Testis (tissue), 2 donors: ENCODE measurements around the gene CPNE4.

Experiments used
- POLR2A ChIP-seq: fragments of 450-650 bp; IDR thresholded peaks from one replicate; pipeline ENCODE4 v1.6.1; 2017; ENCODE audit warnings: antibody characterized with exemption, mild to moderate bottlenecking, moderate library complexity
- TF ChIP-seq, protein P1 (sequence below), 3 experiments: fragments of 450-650 bp in 2 of 3; fragments of 200-600 bp in 1 of 3; sonication (generic) in 1 of 3; IDR thresholded peaks; one replicate each; pipeline ENCODE4 v1.5.1; 2016 to 2019; ENCODE audit warnings: antibody characterized with exemption in 3 of 3, mild to moderate bottlenecking in 2 of 3, moderate library complexity in 1 of 3

DNA sequence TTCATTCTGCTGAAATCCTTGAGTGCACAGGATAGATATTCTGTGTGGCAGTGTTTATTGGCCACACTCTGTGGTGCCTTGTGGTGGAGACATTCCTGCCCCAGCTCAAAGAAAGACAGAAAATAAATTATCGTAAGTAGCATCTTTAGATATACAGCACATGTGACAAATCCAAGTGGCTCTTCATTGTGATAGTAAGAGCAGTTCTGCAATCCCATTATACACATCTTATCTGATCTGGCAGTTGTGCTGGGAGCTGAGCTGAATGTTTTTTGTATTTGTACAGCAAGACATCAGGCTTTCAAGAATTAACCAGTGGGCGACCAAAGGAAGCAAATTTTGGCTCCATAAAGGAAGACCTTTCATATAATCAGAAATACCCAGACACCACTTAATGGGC lies 296.7 kb downstream of the CPNE4 start:
- TF ChIP-seq, protein P1, sequence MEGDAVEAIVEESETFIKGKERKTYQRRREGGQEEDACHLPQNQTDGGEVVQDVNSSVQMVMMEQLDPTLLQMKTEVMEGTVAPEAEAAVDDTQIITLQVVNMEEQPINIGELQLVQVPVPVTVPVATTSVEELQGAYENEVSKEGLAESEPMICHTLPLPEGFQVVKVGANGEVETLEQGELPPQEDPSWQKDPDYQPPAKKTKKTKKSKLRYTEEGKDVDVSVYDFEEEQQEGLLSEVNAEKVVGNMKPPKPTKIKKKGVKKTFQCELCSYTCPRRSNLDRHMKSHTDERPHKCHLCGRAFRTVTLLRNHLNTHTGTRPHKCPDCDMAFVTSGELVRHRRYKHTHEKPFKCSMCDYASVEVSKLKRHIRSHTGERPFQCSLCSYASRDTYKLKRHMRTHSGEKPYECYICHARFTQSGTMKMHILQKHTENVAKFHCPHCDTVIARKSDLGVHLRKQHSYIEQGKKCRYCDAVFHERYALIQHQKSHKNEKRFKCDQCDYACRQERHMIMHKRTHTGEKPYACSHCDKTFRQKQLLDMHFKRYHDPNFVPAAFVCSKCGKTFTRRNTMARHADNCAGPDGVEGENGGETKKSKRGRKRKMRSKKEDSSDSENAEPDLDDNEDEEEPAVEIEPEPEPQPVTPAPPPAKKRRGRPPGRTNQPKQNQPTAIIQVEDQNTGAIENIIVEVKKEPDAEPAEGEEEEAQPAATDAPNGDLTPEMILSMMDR (IDR thresholded peaks at IDR 0.05): no peak
- TF ChIP-seq POLR2A: no peak
